Measurements from ENCODE around the gene RAB5A. TPM values are rescaled to one million over a fixed set of nuclear protein-coding genes. Genes with fewer than 3 reads are reported as not detected.
"Not testable (repeated sequence)": the region's sequence is repeated elsewhere in the genome, so short reads cannot be mapped to it uniquely, and the experiment has no call there.

RAB5A gene
- 10 to 100 TPM; 34.1 to 76.4 (median 60.0) TPM for total RNA-seq

- Histone ChIP-seq H3K4me1 (peaks cover 0 to 2% of the 10 kb centered on the region in 2 donors), H3K27me3 (no peaks in the 10 kb centered on the region), H3K4me3 (peak within 1 kb of the TSS; percentile 97 to 99), H3K9me3 (no peaks in the 10 kb centered on the region), H3K36me3 (no peaks in the 10 kb centered on the region), H3K27ac (peak within 1 kb of the TSS; percentile 92 to 97)
- peak; percentile 97 for DNase-seq
- intact Hi-C loops (cut with DNase I; ENCODE audit: low total_unique reads) = loop anchor here (5.0 to 10.0 kb wide), 2 partner anchors 98 to 235 kb away; partner anchors contain the start of gene KAT2B
- TF ChIP-seq POLR2A (IDR thresholded peaks at IDR 0.05) (peak; percentile 72 to 87), CTCF (IDR thresholded peaks at IDR 0.05) (no peak)
Measured at GRCh38 chr3:19946832-19947548, at the start of gene RAB5A. Gene RAB5A, plus strand, starts transcription at chr3:19947097. Its CDS starts 3,802 bp downstream, at chr3:19950899.

- H3K4me1 ChIP-seq = no peaks in the 10 kb centered on the region
- no peak for DNase-seq
- no peaks in the 10 kb centered on the region for H3K36me3 ChIP-seq
- no peak overlapping the region for H3K27ac ChIP-seq
- no peak overlapping the region for H3K4me3 ChIP-seq
- TF ChIP-seq POLR2A (IDR thresholded peaks at IDR 0.05) = no peak
- no peak for TF ChIP-seq CTCF (IDR thresholded peaks at IDR 0.05)
- no peaks in the 10 kb centered on the region for H3K27me3 ChIP-seq
- no peaks in the 10 kb centered on the region for H3K9me3 ChIP-seq
- intact Hi-C loops (cut with DNase I; ENCODE audit: low total_unique reads) = no loop called here
Measured at GRCh38 chr3:19898721-19899120, 48.2 kb upstream of the RAB5A start.

GRCh38 chr3:19899264-19899663, 47.6 kb upstream of the RAB5A start:
- Histone ChIP-seq H3K36me3 (no peaks in the 10 kb centered on the region), H3K27ac (no peak overlapping the region), H3K4me1 (no peaks in the 10 kb centered on the region), H3K9me3 (no peaks in the 10 kb centered on the region), H3K4me3 (no peak overlapping the region), H3K27me3 (no peaks in the 10 kb centered on the region)
- intact Hi-C loops (cut with DNase I; ENCODE audit: low total_unique reads) = no loop called here
- no peak for DNase-seq
- TF ChIP-seq POLR2A (IDR thresholded peaks at IDR 0.05) (no peak), CTCF (IDR thresholded peaks at IDR 0.05) (no peak)

- intact Hi-C loops (cut with DNase I; ENCODE audit: low total_unique reads); H3K27me3 ChIP-seq; H3K4me3 ChIP-seq; DNase-seq; H3K9me3 ChIP-seq; H3K27ac ChIP-seq; H3K4me1 ChIP-seq; H3K36me3 ChIP-seq: not testable (repeated sequence)
Measured at GRCh38 chr3:19899833-19900232, 47.1 kb upstream of the RAB5A start.

- intact Hi-C loops (cut with DNase I; ENCODE audit: low total_unique reads) = no loop called here
Measured at GRCh38 chr3:19901337-19901736, 45.6 kb upstream of the RAB5A start.

More at GRCh38 chr3:19901337-19901736, 45.6 kb upstream of the RAB5A start:
- H3K4me3 ChIP-seq = no peak overlapping the region
- no peaks in the 10 kb centered on the region for H3K9me3 ChIP-seq
- H3K36me3 ChIP-seq = no peaks in the 10 kb centered on the region
- no peaks in the 10 kb centered on the region for H3K27me3 ChIP-seq
- TF ChIP-seq CTCF (IDR thresholded peaks at IDR 0.05) (no peak), POLR2A (IDR thresholded peaks at IDR 0.05) (no peak)
- no peak overlapping the region for H3K27ac ChIP-seq
- no peak for DNase-seq
- no peaks in the 10 kb centered on the region for H3K4me1 ChIP-seq
